Keratinocyte (primary cell): Measurements from ENCODE around the gene PFKP. TPM values are rescaled to one million over a fixed set of nuclear protein-coding genes. Genes with fewer than 3 reads are reported as not detected.

Experiments used
- DNase-seq: peaks from one replicate; pipeline ENCODE4 v3.0.0-alpha.2; 2011; ENCODE audit warnings: low read depth, missing footprints, low spot score
- FAIRE-seq: peaks from 2 replicates; lab custom pipeline; 2011; peaks lifted over from hg19 to GRCh38; lab: Jason Lieb, UNC
- H2AFZ ChIP-seq: 2 replicates; pipeline ENCODE4 v1.6.0; 2012; ENCODE audit warnings: low read length, control low read depth, inconsistent platforms; ENCODE audit not compliant: control insufficient read depth
- H3K27ac ChIP-seq: 2 replicates; pipeline ENCODE4 v1.5.1; 2011; ENCODE audit warnings: low read length; ENCODE audit not compliant: control insufficient read depth, insufficient read depth
- H3K27me3 ChIP-seq: 3 replicates; pipeline ENCODE4 v1.6.0; 2011; ENCODE audit warnings: low read length; ENCODE audit not compliant: control insufficient read depth, insufficient read depth; ENCODE audit errors: extremely low read depth
- H3K36me3 ChIP-seq, 2 experiments: 2 replicates in 1 of 2; 3 replicates in 1 of 2; pipeline ENCODE4 v1.5.1; 2011; ENCODE audit warnings: low read length in 2 of 2, mild to moderate bottlenecking in 1 of 2; ENCODE audit not compliant: control insufficient read depth in 2 of 2, insufficient read depth in 2 of 2; ENCODE audit errors: extremely low read depth in 1 of 2
- H3K4me1 ChIP-seq: 3 replicates; pipeline ENCODE4 v1.5.1; 2011; ENCODE audit warnings: low read length; ENCODE audit not compliant: control insufficient read depth, insufficient read depth; ENCODE audit errors: extremely low read depth
- H3K4me2 ChIP-seq: 3 replicates; pipeline ENCODE4 v1.6.0; 2011; ENCODE audit warnings: low read depth, low read length; ENCODE audit not compliant: control insufficient read depth, insufficient read depth; ENCODE audit errors: extremely low read depth
- H3K4me3 ChIP-seq, 3 experiments: fragments of 200-600 bp in 1 of 3; sonication (generic) in 1 of 3; 2 replicates in 2 of 3; 3 replicates in 1 of 3; pipeline ENCODE4 v1.5.1; 2011 to 2016; ENCODE audit warnings: low read length in 3 of 3, mild to moderate bottlenecking in 3 of 3, control low read depth in 2 of 3, inconsistent platforms in 1 of 3, low read depth in 1 of 3, mixed read lengths in 1 of 3, mixed run types in 1 of 3, moderate library complexity in 1 of 3; ENCODE audit not compliant: control insufficient read depth in 2 of 3, insufficient read depth in 2 of 3; ENCODE audit errors: extremely low read depth in 1 of 3
- H3K79me2 ChIP-seq: 2 replicates; pipeline ENCODE4 v1.6.0; 2012; ENCODE audit warnings: low read length; ENCODE audit not compliant: control insufficient read depth, insufficient read depth
- H3K9ac ChIP-seq: 3 replicates; pipeline ENCODE4 v1.6.0; 2011; ENCODE audit warnings: low read length; ENCODE audit not compliant: control insufficient read depth, insufficient read depth; ENCODE audit errors: extremely low read depth
- H3K9me1 ChIP-seq: 3 replicates; pipeline ENCODE4 v1.6.0; 2011; ENCODE audit warnings: low read length; ENCODE audit not compliant: control insufficient read depth, insufficient read depth; ENCODE audit errors: extremely low read depth
- H3K9me3 ChIP-seq: 2 replicates; pipeline ENCODE4 v1.5.1; 2012; ENCODE audit warnings: low read depth, low read length; ENCODE audit not compliant: control insufficient read depth
- H4K20me1 ChIP-seq: 3 replicates; pipeline ENCODE4 v1.6.0; 2011; ENCODE audit warnings: low read length; ENCODE audit not compliant: control insufficient read depth, insufficient read depth; ENCODE audit errors: extremely low read depth
- CTCF ChIP-seq, 3 experiments: IDR thresholded peaks in 1 of 3; conservative IDR thresholded peaks in 1 of 3; optimal IDR thresholded peaks in 1 of 3; 2 replicates in 2 of 3; 3 replicates in 1 of 3; pipeline versions ENCODE3 to v1.5.1; 2011; ENCODE audit warnings: low read length in 3 of 3, mild to moderate bottlenecking in 3 of 3, moderate library complexity in 2 of 3, control low read depth in 1 of 3, inconsistent platforms in 1 of 3; ENCODE audit not compliant: insufficient read depth in 2 of 3; ENCODE audit errors: extremely low read depth in 1 of 3
- EZH2 ChIP-seq: IDR thresholded peaks from one replicate; pipeline ENCODE4 v1.6.1; 2012; ENCODE audit warnings: inconsistent platforms, mild to moderate bottlenecking, low read length, moderate library complexity
- dilution Hi-C: fragments of 300-500 bp; cut with MboI; formaldehyde crosslinking; loops from one replicate; pipeline ENCODE4 v1.7.0; 2020; ENCODE audit warnings: low sequenced_read_pairs; ENCODE audit not compliant: extremely low pct_ligation_motif_present
- polyA plus RNA-seq, 5 experiments: library from polyadenylated mRNA; depleted of rRNA in 3 of 5; stranded (reverse) in 3 of 5; stranded (forward) in 1 of 5; unstranded in 1 of 5; fragments of >200 nt; gene quantifications; 1 replicate in 1 of 5; 2 replicates in 3 of 5; 3 replicates in 1 of 5; pipeline versions ENCODE4 v1.2.1 to v1.2.3, GENCODE V29; 2011 to 2012; ENCODE audit warnings: missing spikeins in 2 of 5, low read depth in 1 of 5, low replicate concordance in 1 of 5

PFKP gene
- polyA plus RNA-seq, 1 donor (not counting 4 experiments of a cell fraction or from before 2014, with no cell fraction given): 117 TPM

GRCh38 chr10:3082290-3082689 lies 14.9 kb downstream of the PFKP start:
- Histone ChIP-seq H3K36me3 (peaks cover 15 to 31% of the 10 kb centered on the region in 2 experiments), H3K9me1 (no peaks in the 10 kb centered on the region), H3K4me2 (no peak overlapping the region), H3K4me1 (peaks cover 3% of the 10 kb centered on the region), H3K27ac (no peak overlapping the region), H4K20me1 (peaks cover 8% of the 10 kb centered on the region), H3K9ac (no peak overlapping the region), H3K27me3 (no peaks in the 10 kb centered on the region), H3K4me3 (no peak overlapping the region), H3K79me2 (peaks cover 83% of the 10 kb centered on the region), H3K9me3 (no peaks in the 10 kb centered on the region), H2AFZ (no peak overlapping the region)
- no peak for DNase-seq
- dilution Hi-C loops: no loop called here
- FAIRE-seq: no peak
- TF ChIP-seq CTCF (optimal IDR thresholded peaks at IDR 0.05 in 1 of 3, IDR thresholded peaks at IDR 0.05 in 1 of 3, conservative IDR thresholded peaks at IDR 0.05 in 1 of 3; ENCODE audit: extremely low read depth in 1 of 3, insufficient read depth in 2 of 3, low read length in 3 of 3): no peak
- TF ChIP-seq EZH2: no peak

GRCh38 chr10:3085785-3086567 lies 18.6 kb downstream of the PFKP start:
- Histone ChIP-seq H3K27me3 (no peaks in the 10 kb centered on the region), H3K4me2 (no peak overlapping the region), H3K9me1 (peaks cover 2% of the 10 kb centered on the region), H4K20me1 (no peaks in the 10 kb centered on the region), H3K79me2 (peaks cover 80% of the 10 kb centered on the region), H3K9ac (no peak overlapping the region), H3K9me3 (no peaks in the 10 kb centered on the region), H3K4me1 (peaks cover 19% of the 10 kb centered on the region), H2AFZ (no peak overlapping the region), H3K27ac (no peak overlapping the region), H3K36me3 (peaks cover 9 to 31% of the 10 kb centered on the region in 2 experiments), H3K4me3 (no peak overlapping the region)
- dilution Hi-C loops: no loop called here
- FAIRE-seq (no peak), DNase-seq (no peak)
- TF ChIP-seq CTCF (optimal IDR thresholded peaks at IDR 0.05 in 1 of 3, IDR thresholded peaks at IDR 0.05 in 1 of 3, conservative IDR thresholded peaks at IDR 0.05 in 1 of 3; ENCODE audit: extremely low read depth in 1 of 3, insufficient read depth in 2 of 3, low read length in 3 of 3) (no peak), EZH2 (no peak)
